Neural progenitor cell (in vitro differentiated cells): ENCODE data around the gene KLF13. TPM values are rescaled to one million over a fixed set of nuclear protein-coding genes. Genes with fewer than 3 reads are reported as not detected.

Source experiments
- DNase-seq: peaks from one replicate; pipeline ENCODE4 v3.0.0-alpha.2; 2016; ENCODE audit warnings: low spot score
- H2AFZ ChIP-seq: fragments of 200-600 bp; sonication (generic); replicated peaks from 2 replicates; pipeline ENCODE4 v1.6.1; 2016; ENCODE audit warnings: antibody characterized with exemption
- H3F3A ChIP-seq: fragments of 200-600 bp; sonication (generic); 2 replicates; pipeline ENCODE4 v1.6.1; 2016; ENCODE audit warnings: antibody characterized with exemption, low read depth
- H3K27ac ChIP-seq: fragments of 200-600 bp; sonication (generic); 2 replicates; pipeline ENCODE4 v1.5.1; 2016; ENCODE audit warnings: mild to moderate bottlenecking
- H3K27me3 ChIP-seq: fragments of 200-600 bp; sonication (generic); 2 replicates; pipeline ENCODE4 v1.6.1; 2016; ENCODE audit warnings: mild to moderate bottlenecking, moderate library complexity
- H3K36me3 ChIP-seq: fragments of 200-600 bp; sonication (generic); 2 replicates; pipeline ENCODE4 v1.5.1; 2016
- H3K4me1 ChIP-seq: fragments of 200-600 bp; sonication (generic); 2 replicates; pipeline ENCODE4 v1.6.1; 2016; ENCODE audit warnings: mixed run types
- H3K4me2 ChIP-seq: fragments of 200-600 bp; sonication (generic); 2 replicates; pipeline ENCODE4 v1.6.1; 2016
- H3K4me3 ChIP-seq: fragments of 200-600 bp; sonication (generic); 2 replicates; pipeline ENCODE4 v1.5.1; 2016
- H3K79me2 ChIP-seq: fragments of 200-600 bp; sonication (generic); 2 replicates; pipeline ENCODE4 v1.6.1; 2016; ENCODE audit warnings: low read depth
- H3K9ac ChIP-seq: fragments of 200-600 bp; sonication (generic); 2 replicates; pipeline ENCODE4 v1.6.1; 2016
- H3K9me3 ChIP-seq: fragments of 200-600 bp; sonication (generic); 2 replicates; pipeline ENCODE4 v1.5.1; 2016; ENCODE audit warnings: low read depth
- H4K20me1 ChIP-seq: fragments of 200-600 bp; sonication (generic); 2 replicates; pipeline ENCODE4 v1.6.1; 2016; ENCODE audit warnings: low read depth
- H3K27ac Mint-ChIP-seq: 3 replicates; pipeline ENCODE4 v1.8.0; 2021; ENCODE audit warnings: mixed read lengths
- H3K27me3 Mint-ChIP-seq: 2 replicates; pipeline ENCODE4 v1.8.0; 2022; ENCODE audit warnings: low read depth, mild to moderate bottlenecking, inconsistent platforms, moderate library complexity, mixed read lengths; ENCODE audit not compliant: insufficient read depth
- H3K36me3 Mint-ChIP-seq: 3 replicates; pipeline ENCODE4 v1.8.0; 2021; ENCODE audit warnings: mixed read lengths
- H3K4me1 Mint-ChIP-seq: 3 replicates; pipeline ENCODE4 v1.8.0; 2021; ENCODE audit warnings: mixed read lengths
- H3K4me3 Mint-ChIP-seq: 3 replicates; pipeline ENCODE4 v1.8.0; 2021; ENCODE audit warnings: mild to moderate bottlenecking, moderate library complexity, mixed read lengths
- H3K9me3 Mint-ChIP-seq: 3 replicates; pipeline ENCODE4 v1.8.0; 2020; ENCODE audit warnings: mixed read lengths
- EZH2 ChIP-seq: fragments of 200-600 bp; sonication (generic); IDR thresholded peaks from 2 replicates; pipeline ENCODE4 v1.6.1; 2017; ENCODE audit warnings: antibody characterized with exemption, mild to moderate bottlenecking, moderate library complexity
- EZH2phosphoT487 ChIP-seq: fragments of 200-600 bp; sonication (generic); IDR thresholded peaks from 2 replicates; pipeline ENCODE4 v1.6.1; 2017; ENCODE audit warnings: antibody characterized with exemption
- total RNA-seq: library from RNA; depleted of rRNA; stranded (reverse); fragments of >200 nt; gene quantifications from 2 replicates; pipeline ENCODE4 v1.2.3, GENCODE V29; 2015; ENCODE audit warnings: low replicate concordance
- TF ChIP-seq, protein P1 (sequence below): fragments of 200-600 bp; sonication (generic); IDR thresholded peaks from 2 replicates; pipeline ENCODE4 v1.5.1; 2017; ENCODE audit warnings: antibody characterized with exemption, mild to moderate bottlenecking

Gene KLF13
- total RNA-seq, 1 donor from 2014 or later: 11.9 TPM

DNA sequence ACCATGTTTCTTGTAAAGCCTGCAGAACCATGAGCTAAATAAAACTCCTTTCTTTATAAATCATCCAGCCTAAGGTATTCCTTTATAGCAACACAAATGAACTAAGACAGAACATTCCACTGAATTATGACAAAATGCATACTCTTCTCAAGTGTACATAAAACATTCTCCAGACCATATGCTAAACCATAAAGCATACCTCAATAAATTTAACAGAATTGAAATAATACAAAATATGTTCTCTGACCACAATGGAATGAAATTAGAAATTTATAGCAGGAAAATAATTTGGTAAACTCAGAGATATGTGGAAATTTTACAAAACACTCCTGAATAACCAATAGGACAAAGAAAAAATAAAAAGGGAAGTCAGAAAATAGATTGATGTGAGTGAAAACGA lies 88.6 kb downstream of the KLF13 start:
- no peak overlapping the region for H3K4me3 Mint-ChIP-seq
- H3F3A ChIP-seq: no peaks in the 10 kb centered on the region
- H3K4me1 ChIP-seq: peaks cover 8% of the 10 kb centered on the region
- H3K27me3 ChIP-seq: no peaks in the 10 kb centered on the region
- no peak overlapping the region for H3K27ac Mint-ChIP-seq
- no peak overlapping the region for H3K4me2 ChIP-seq
- H3K79me2 ChIP-seq: no peaks in the 10 kb centered on the region
- no peak overlapping the region for H3K27ac ChIP-seq
- no peak for DNase-seq
- H3K27me3 Mint-ChIP-seq: peaks cover 3% of the 10 kb centered on the region
- no peaks in the 10 kb centered on the region for H3K4me1 Mint-ChIP-seq
- peaks cover 8% of the 10 kb centered on the region for H3K9me3 Mint-ChIP-seq
- TF ChIP-seq, protein P1, sequence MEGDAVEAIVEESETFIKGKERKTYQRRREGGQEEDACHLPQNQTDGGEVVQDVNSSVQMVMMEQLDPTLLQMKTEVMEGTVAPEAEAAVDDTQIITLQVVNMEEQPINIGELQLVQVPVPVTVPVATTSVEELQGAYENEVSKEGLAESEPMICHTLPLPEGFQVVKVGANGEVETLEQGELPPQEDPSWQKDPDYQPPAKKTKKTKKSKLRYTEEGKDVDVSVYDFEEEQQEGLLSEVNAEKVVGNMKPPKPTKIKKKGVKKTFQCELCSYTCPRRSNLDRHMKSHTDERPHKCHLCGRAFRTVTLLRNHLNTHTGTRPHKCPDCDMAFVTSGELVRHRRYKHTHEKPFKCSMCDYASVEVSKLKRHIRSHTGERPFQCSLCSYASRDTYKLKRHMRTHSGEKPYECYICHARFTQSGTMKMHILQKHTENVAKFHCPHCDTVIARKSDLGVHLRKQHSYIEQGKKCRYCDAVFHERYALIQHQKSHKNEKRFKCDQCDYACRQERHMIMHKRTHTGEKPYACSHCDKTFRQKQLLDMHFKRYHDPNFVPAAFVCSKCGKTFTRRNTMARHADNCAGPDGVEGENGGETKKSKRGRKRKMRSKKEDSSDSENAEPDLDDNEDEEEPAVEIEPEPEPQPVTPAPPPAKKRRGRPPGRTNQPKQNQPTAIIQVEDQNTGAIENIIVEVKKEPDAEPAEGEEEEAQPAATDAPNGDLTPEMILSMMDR: no peak
- TF ChIP-seq EZH2phosphoT487 (no peak), EZH2 (no peak)
- H3K36me3 Mint-ChIP-seq: no peaks in the 10 kb centered on the region
- H4K20me1 ChIP-seq: no peaks in the 10 kb centered on the region
- no peak overlapping the region for H3K4me3 ChIP-seq
- peaks cover 5% of the 10 kb centered on the region for H3K9me3 ChIP-seq
- H3K36me3 ChIP-seq: no peaks in the 10 kb centered on the region
- no peak overlapping the region for H2AFZ ChIP-seq
- no peak overlapping the region for H3K9ac ChIP-seq

DNA sequence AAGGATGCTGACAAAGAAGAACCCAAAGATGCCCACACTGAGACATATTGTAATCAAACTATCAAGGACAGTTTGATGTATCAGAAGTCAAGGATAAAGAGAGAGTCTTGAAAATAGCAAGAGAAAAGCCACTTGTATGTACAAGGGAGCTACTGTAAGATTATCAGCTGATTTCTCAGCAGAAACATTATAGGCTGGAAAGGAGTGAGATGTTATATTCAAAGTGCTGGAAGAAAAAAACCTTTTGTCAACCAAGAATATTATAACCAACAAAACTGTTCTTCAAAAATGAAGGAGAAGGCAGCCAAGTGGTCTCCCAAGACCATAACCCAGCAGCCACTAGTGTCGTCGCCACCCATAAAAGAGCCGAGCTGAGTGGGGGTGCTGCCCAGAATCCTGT lies 93.2 kb downstream of the KLF13 start:
- Mint-ChIP-seq H3K4me3 (no peak overlapping the region), H3K36me3 (no peaks in the 10 kb centered on the region), H3K4me1 (no peaks in the 10 kb centered on the region), H3K9me3 (peaks cover 14% of the 10 kb centered on the region), H3K27me3 (peaks cover 3% of the 10 kb centered on the region), H3K27ac (no peak overlapping the region)
- Histone ChIP-seq H2AFZ (no peak overlapping the region), H3K9me3 (peaks cover 5% of the 10 kb centered on the region), H3K27me3 (no peaks in the 10 kb centered on the region), H3K4me2 (no peak overlapping the region), H3K9ac (no peak overlapping the region), H3K4me3 (no peak overlapping the region), H3K79me2 (no peaks in the 10 kb centered on the region), H3F3A (no peaks in the 10 kb centered on the region), H4K20me1 (no peaks in the 10 kb centered on the region), H3K36me3 (no peaks in the 10 kb centered on the region), H3K4me1 (no peaks in the 10 kb centered on the region), H3K27ac (no peak overlapping the region)
- DNase-seq: no peak
- TF ChIP-seq EZH2 (no peak), EZH2phosphoT487 (no peak)
- TF ChIP-seq, protein P1: no peak

DNA sequence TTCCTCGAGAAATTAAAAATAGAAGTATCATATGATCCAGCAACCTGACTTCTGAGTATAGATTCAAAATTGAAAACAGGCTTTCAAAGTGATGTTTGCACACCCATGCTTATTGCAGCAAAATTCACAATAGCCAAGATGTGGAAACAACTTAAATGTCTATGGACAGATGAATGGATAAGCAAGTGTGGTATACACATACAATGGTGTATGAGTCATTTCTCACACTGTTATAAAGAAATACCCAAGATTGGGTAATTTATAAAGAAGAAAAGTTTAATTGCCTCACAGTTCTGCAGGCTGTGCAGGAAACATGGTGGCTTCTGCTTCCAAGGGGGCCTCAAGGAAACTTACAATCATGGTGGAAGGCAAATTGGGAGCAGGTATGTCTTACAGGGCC lies 100.8 kb downstream of the KLF13 start:
- no peak overlapping the region for H3K9ac ChIP-seq
- H3F3A ChIP-seq: no peaks in the 10 kb centered on the region
- H3K27ac Mint-ChIP-seq: no peak overlapping the region
- H3K27me3 Mint-ChIP-seq: no peaks in the 10 kb centered on the region
- TF ChIP-seq EZH2phosphoT487 (no peak), EZH2 (no peak)
- TF ChIP-seq, protein P1: no peak
- H3K4me1 ChIP-seq: no peaks in the 10 kb centered on the region
- no peak overlapping the region for H3K4me3 ChIP-seq
- DNase-seq: no peak
- H3K4me1 Mint-ChIP-seq: no peaks in the 10 kb centered on the region
- no peaks in the 10 kb centered on the region for H3K27me3 ChIP-seq
- H4K20me1 ChIP-seq: no peaks in the 10 kb centered on the region
- H3K27ac ChIP-seq: no peak overlapping the region
- no peaks in the 10 kb centered on the region for H3K9me3 Mint-ChIP-seq
- H3K4me2 ChIP-seq: no peak overlapping the region
- H3K36me3 Mint-ChIP-seq: no peaks in the 10 kb centered on the region
- no peaks in the 10 kb centered on the region for H3K36me3 ChIP-seq
- H3K4me3 Mint-ChIP-seq: no peak overlapping the region
- H3K9me3 ChIP-seq: no peaks in the 10 kb centered on the region
- no peaks in the 10 kb centered on the region for H3K79me2 ChIP-seq
- no peak overlapping the region for H2AFZ ChIP-seq

Other genes with a start within 250 kb of the KLF13 start
- not detected in 2 replicates for gene TRPM1, start 225.1 kb upstream of the KLF13 start, total RNA-seq